ENCODE results near the gene EIF4E1B.

- no peak for TF ChIP-seq POLR2AphosphoS5 (IDR thresholded peaks at IDR 0.05; ENCODE audit: borderline replicate concordance, low read depth, low read length)
- no peak for TF ChIP-seq EZH2 (IDR thresholded peaks at IDR 0.05)
Measured at GRCh38 chr5:176601901-176602482, 28.5 kb upstream of the EIF4E1B start.

Measured in SK-N-MC (cell line).